GF-D8 (cell line): ENCODE measurements around the gene PHC2.

Source experiments
- DNase-seq: peaks from one replicate; lab custom pipeline; 2025; lab: John Stamatoyannopoulos, UW

Gene PHC2

DNA sequence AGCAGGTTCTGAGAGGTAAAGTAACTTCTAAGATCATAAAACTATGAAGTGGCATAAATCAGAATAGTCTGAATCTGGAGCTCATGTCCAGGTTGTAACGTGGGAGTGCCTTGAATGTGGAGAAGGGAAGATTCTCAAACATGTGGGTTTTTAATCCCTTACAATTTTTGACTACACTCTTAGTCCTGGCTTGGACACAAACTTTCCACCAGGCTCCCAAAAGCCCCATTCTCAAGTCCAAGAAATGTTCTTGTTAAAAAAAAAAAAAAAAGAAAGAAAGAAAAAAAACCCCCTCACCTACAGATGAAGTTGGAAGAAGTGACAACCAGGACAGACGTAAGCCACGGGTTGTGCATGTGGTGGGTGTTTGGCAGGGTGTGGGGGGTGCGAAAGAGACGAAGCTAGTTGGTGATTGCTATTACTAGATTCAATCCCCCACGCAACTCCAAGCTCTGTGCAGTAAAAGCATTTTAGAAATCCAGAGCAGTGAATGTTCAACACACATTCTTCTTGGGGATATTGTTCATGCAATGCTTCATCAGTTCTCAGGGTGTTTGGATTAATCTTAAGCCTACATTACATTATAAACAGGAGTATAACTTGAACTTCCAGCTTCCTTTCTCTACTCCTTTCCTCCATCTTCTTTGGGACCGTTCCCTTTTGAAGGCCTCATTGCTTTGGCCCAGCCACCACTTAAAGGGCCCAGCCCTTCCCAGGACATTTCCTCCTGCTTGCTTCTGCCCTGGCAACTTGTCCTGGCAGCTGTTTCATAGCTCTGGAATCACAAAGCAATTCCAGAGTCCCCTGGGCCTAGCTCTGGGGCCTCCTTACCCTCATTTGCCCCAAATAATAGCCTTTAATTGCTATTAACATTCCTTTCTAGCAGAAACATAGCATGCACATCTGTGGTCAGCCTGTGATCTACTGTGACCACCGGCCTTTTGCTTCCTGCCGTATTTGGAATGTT lies 41.8 kb downstream of the PHC2 start:
- DNase-seq, result no peak

DNA sequence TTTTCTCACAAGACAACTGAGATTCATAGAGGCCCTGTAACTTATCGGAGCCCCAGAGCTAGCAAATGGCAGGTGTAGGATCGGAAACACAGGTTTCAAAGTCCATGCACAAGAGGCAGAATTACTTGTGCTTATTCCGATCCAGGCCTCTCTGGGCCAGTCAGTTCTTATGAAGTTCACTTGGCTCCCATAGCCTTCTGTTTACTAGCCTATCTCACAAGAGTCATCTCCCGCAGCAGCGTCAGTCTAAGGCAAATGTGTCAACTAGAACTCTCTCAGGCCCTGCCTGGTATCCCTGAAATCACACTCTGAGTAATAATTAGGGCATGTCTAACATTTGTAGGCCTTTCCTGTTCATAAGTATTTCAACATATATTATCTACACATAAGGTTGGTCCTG lies 43.3 kb downstream of the PHC2 start:
- no peak for DNase-seq

DNA sequence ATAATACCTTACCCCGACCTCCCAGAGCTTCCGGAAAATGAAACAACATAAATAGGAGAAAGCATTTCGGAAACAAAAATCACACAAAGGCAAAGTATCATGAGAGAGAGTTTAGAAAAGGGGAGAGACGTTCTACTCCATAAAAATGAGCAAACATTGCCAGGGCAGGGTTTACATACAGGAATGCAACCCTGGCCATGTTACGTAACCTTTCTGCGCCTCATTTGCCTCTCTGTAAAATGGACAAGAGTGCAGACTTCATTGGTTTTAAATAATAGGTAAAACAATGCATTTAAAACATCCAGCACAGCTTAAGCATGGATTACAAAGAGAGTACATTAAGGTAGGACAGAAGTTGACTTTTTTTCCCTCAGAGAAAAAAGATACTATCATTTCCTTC lies 45.6 kb downstream of the PHC2 start:
- DNase-seq, result no peak

DNA sequence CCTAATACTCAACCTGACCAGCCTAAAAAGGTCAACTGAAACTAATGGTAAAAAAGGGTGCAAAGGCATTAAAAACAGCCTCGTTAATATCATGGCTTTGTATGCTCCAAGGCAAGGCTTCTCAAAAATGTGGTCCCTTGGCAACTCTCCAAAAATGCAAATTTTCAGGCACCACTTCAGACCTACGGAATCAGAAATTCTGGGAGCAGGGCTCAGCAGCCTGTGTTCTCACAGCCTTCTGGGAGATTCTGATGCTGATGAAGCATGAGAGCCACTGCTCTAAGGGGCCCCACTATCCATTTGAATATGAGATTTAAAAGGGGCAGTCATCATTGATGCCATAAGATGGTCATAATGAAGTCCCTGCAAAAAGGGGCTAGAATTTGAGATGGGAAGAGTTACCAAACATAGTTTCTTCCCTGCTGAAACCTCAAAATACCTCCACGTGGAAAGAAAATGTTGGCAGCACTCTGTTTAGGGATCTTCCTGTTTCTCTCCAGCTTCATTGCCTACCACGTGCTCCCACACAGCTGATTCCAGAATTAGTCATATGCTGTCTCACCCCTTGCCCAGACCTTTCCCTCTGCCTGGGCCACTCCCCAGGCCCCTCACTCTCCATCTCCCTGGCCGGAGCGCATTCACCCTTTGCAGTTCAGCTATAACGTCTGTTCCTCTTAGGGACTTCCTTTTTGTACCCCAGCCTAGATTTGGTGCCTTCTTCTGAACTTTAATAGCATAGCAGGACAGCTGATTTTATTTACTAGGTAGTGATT lies 46.7 kb downstream of the PHC2 start:
- DNase-seq, result no peak

DNA sequence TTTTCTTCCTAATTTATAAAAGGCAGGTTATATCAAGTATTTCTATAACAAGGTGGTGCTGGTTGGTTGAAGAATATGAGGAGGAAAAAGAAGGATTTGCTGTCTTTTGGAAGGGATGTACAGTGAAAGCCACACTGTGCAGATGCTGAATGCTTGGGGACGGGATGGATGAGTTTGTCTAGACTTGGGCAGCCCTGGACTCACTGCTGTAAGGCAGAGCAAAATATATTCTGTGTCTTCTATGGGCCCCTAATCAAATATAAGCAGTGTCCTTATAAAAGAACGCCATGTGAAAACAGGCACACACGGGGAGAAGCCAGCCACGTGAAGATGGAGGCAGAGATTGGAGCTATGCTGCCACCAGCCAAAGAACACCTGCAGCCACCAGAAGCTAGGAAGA lies 47.4 kb downstream of the PHC2 start:
- DNase-seq, result no peak

DNA sequence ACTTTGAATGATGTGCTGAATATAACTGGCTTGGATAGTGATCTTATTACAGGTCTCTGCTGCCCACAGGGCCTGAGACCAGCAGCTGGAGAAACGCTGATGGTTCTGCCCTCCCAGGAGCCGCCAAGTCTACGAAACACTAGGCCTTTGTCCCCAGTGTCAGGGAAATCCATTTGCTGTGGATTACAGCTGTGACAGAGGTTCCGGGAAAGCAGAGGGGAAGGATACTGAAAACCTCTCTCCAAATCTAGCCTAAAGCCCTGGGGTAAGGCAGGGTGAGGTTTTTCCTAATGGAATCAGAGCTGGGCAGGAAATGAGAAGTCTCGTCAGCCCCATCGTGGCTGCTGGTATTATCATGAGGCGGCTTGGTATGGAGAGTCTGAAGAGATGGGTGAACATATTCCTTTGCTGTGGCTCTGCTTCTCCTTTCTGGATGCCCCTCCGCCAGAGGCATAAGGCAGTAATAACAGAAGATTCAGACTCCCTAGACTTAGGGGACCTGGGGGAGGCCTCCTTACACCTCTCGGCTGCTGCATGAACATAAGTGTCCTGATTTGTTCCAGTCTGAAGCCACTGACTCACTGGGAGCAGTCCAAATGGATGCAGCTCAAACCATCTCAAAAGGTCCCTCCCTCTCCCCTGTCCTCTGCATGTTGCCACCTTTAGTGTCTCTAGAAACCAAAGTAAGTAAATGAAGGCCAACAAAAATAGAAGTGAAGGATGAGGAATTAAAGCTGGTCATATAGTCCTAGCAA lies 48.1 kb downstream of the PHC2 start:
- no peak for DNase-seq

DNA sequence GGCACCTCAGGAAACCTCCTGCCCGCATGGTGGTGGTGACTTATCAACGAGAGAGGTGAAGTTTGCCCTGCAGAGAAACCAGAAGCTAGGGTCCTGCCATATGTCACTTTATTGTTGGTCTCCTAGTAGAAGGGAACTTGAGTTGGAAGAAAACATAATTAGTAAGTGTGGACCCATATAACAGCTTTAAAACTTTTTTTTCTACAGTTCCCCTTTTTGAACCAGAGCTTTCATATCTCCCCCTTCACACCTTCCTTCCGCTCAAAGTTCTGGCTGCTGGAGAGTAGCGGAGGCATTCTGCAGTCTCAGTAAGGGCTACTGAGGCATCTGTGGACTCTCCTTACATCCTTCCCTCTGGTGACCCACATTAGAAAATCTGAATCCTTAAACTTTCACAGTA lies 48.9 kb downstream of the PHC2 start:
- DNase-seq, result peak; percentile 33

DNA sequence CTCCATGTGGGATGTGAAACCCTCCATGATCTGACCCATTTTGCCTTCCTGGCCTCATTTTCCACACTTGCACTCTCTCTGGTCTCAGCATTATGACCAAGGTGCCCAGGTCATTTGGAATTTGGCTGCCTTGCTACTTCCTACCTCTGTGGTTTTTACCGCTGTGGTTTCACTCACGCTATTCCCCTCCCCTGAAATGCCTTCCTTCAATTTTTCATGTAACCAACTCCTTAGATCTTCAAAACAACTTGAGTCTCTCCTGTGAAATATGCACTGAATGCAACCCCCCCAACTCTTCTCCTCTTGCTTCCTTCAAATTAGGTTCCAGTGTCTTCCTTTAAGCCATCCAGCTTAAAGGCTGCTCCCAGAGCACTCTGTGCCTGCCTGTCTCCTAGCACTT lies 50.1 kb downstream of the PHC2 start:
- DNase-seq, result no peak

DNA sequence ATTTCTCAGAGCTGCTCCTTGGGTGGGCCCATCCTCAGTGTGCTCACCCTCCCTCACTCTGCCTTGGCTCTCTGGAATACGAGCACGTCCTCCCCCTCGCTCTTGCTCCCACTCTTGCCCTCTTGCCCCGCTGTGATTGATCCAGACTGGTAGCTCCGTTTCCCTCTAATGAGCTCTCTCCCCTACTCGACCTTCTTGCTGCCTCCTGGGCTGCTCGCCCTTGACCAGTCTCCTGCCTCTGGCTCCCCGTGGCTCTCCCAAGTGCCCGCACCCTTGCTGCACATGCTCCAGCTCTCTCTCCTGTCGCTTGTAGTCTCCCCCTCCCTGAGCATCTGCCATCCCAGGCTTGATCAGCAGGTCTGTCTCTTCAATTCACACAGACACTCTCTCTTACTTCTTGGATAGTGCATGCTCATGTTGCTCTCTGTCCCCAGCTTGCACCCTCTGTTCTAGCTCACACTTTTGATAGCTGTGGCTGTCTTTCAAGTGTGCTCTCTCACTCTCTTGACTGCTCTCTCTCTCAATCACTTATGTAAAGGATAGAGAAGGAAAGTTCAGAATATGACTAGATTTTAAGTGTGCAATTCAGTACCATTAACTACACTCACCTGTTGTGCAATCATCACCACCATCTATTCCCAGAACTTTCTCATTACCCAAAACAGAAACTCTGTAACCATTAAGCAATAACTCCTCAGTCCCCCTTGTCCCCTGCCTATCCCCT lies 51.1 kb downstream of the PHC2 start:
- no peak for DNase-seq

DNA sequence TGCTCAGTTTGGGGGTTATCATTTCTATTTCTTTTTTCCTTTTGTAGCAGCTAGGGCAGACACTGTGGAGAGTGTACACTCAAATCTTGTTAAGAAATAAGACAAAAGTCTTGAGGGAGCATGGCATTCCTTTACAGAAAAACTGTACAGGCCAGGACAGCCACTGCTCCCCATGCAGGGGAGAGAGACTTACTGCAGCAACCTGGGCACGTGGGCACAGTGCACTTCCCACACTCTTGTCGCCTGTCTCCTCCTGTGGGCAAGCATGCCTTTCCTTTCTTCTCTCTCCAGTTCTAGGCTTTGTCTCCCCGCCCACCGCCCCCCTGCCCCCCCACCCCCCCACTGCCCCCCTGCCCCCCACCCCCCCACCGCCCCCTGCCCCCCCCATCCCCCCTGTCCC lies 51.9 kb downstream of the PHC2 start:
- no peak for DNase-seq

DNA sequence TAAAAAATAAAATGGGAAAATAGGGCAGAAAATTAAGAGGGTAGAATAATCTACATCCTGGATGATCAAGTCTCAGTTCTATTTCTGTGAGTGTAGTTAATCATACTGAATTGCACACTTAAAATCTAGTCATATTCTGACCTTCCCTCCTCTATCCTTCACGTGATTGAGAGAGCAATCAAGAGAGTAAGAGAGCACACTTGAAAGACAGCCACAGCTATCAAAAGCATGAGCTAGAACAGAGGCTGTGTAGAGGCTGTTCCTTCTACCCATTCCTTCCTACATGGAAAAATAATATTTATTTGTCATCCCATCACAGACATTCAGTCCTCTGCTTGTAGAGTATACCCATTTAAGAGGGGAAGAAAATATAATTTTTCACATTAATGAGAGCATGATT lies 52.4 kb downstream of the PHC2 start:
- no peak for DNase-seq

DNA sequence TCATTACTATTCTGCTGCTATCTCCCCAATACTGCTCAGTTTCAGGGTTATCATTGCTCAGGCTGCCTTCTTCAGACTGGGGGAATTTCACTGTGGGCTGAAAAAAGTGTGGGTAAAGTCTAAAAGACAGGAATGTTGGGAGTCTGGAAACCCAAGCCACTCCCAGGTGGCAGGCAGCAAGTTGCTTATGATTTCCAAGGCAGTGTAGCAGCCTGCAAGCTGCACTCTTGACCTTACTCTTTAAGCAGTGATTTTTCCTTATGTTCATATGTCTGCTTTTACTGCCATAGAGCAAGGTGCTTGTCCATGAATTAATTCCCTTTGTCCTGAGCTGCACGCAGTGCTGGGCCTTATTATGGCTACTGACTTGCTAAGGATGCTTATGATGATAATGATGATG lies 53.1 kb downstream of the PHC2 start:
- no peak for DNase-seq

DNA sequence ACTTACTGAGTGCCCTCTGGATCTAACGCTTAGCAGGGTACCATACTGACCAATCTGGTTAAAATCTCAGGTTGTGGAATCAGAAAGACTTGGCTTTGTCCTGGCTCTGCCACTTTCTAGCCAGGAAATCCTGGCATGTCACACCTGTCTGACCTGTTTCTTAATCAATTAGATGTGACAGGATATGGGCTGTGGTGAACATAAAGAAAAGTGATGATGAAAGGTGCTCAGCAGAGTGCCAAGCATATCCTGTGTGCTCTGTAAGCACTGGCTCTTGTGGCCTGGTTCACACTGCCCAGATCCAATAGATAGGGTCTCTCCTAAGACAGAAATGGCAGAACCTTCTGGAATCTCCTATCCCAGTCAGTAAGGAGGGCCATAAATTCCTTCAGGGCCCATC lies 53.9 kb downstream of the PHC2 start:
- no peak for DNase-seq

DNA sequence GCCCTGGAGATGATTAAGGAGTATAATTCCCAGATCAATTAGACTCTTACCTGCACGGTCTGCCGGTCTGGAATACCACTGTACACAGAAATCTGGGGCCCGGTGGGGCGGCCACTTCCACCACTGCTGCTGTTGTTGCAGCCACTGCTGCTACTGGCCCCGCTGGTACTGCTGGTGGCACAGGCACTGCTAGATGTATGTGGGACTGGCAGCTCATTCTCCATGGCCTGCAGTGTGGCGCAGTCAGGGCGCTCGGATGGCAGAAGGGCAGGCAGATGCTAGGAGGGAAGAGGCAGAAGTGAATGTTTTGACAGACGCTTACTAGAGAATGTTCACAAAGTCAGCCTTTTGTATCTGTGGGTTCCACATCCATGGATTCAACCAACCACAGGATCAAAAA lies 55.6 kb downstream of the PHC2 start:
- no peak for DNase-seq

DNA sequence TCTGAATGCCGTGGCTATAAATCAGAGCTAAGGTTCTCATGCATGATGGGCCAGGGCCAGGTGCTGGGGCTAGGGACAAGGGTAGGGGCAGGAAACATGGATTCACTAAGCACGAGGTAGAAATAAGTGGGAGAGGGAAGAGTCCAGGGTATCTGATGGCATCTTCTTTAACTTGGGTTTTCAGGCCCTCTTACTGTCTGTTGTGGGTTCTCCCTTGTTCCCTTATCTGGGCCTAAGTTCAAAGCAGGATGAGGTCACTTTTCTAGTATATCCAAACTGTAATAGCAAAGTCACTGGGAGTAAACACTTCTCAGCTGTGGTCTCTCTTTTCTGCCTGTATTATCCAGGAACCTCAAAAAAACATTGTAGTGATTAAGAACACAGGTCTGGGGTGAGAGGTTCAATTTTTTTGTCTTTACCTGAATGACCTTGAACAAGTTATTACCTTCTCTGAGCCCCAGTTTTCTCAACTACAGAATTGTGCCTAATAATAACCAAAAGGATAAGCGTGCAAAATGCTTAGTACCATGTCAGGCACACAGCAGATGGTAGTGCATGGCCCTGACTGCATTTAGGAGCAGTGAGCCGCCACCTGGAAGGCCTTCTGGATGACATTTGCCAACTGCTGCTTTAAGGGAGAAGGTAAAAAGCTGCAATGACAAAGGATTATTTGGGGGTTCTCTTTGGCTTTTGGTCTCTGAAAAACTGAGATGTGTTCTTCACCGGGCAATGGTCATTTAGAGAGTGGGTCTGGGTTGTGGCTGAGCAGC lies 56.4 kb downstream of the PHC2 start:
- DNase-seq, result no peak

DNA sequence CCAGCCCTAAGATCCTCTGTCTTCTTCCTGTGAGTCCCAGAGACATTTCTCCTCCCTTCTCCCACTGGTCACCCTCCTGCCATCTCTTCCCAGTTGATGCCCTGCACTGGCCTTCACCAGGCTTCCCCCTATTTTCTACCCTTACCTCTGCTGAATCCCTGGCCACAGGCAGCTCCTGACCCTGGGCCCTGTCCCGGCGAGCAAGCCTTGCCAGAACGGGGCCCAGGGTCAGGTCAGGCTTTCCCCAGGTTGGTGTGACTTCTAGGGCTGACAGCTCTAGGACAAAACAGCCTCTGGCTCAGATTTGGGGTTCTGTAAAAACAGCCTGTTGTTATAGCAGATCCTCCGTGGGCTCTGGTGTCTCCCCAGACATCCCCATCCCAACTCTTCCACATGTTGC lies 57.3 kb downstream of the PHC2 start:
- no peak for DNase-seq

DNA sequence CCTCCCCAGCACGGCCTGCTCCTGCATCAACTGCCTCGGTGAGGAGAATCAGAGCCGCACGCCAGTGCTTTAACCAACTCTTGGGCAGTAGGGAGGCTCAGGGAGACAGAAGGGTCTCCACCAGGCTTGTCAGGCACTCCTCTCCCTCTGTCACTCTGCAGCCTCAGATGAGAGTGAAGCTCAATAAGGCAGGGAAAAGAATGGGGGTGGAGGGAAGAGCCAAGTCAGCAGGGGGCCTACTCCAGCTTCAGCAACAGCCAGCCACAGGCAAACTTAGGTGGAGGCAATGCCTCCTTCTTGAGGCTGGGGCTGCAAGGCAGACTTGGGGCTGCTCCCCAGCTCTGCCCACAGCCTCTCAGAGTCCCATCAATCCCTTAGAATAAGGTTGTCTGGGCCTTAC lies 58.2 kb downstream of the PHC2 start:
- DNase-seq, result no peak

DNA sequence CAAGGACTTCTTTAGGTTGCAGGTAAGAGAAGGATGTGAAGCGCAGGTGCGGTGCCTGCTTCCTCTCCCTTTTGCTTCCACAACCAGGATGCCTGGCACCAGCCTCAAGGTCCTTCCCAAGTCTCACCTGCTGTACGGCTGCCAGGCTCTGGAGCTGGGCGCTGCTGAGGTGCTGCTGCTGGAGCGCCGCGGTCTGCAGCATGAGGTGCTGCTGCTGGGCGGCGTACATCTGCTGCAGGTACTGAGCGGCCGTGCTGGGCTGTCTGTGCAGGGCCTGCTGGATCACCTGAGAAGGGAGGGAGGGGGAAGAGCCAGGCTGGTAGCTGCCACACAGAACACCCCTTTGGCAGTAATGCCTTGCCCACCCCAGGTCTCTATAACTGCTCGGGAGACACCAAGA lies 58.7 kb downstream of the PHC2 start:
- no peak for DNase-seq

DNA sequence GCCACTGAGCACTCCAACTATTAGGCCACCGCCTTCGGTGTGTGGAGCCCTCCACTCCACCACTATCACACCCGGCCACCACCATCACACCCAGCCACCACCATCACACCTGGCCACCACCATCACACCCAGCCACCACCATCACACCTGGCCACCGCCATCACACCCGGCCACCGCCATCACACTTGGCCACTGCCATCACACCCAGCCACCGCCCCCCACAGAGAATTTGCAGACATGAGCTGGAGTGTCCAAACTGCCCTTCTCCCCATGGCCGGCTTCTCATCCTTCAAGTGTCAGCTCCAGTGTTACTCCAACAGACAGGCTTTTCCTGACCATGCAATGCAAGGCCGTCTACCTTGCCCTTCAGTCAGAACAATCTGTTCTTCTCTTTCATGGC lies 59.6 kb downstream of the PHC2 start:
- no peak for DNase-seq

DNA sequence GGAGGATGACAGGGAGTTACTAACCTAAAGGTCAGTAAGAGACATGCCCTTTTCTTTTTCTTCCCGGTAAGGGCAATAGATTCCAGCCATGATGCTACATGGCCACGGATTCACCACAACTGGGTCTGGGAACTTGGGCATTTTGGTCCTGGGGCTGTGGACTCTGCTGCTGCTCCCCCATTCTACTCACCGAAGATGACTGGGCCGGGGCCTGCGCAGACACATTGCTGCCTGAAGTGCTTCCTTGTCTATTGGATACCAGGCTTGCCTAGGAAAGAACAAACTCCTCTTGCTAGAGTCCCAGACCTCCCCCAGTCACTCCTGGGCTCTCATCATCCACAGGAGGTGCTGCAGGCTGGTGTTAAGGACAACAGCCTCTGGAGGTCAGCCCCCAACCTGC lies 60.1 kb downstream of the PHC2 start:
- DNase-seq, result no peak

DNA sequence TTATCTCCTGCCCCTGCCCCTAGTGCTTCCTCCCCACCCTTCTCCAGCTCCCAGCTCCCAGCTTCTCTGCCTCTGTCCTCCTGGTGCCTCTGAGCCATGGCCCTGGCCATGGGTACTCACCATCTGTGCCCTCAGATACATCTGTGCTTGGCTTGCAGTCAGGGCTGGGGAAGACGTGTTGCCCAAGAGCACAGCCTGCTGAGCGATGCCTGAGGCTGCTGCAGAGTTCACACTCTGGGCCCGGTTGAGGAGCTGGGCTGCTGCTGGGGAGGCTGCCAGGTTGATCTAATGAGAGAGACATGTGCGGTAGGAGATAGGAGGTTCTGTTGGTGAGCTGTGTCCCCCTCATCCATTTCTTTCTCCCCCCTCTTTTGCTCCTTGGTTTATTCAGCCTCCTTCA lies 60.6 kb downstream of the PHC2 start:
- DNase-seq, result no peak
